Measurements from ENCODE around the gene JAG1.
"Not testable (repeated sequence)": the region's sequence is repeated elsewhere in the genome, so short reads cannot be mapped to it uniquely, and the experiment has no call there.

DNA sequence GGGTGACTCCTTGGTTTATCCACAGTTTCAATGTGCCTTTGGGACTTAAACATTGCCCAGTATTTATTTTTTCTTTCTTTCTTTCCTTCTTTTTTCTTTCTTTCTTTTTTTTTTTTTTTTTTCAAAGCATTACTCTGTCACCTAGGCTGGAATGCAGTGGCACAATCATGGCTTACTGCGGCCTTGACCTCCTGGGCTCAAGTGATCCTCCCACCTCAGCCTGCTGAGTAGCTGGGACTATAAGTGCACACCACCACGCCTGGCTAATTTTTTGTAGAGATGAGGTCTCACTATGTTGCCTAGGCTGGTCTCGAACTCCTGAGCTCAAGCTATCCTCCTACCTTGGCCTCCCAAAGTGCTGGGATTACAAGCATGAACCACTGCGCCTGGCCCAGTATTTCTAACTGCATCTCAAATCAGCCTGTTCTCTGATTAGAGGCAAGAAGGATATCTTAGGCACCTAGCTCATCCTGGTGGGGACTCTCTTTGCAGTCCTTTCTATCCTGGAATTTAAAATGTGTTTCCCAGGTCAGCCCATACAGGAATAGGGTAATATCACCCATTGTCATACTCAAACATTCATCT, 56.2 kb downstream of the JAG1 start:
- TF ChIP-seq, protein P1, sequence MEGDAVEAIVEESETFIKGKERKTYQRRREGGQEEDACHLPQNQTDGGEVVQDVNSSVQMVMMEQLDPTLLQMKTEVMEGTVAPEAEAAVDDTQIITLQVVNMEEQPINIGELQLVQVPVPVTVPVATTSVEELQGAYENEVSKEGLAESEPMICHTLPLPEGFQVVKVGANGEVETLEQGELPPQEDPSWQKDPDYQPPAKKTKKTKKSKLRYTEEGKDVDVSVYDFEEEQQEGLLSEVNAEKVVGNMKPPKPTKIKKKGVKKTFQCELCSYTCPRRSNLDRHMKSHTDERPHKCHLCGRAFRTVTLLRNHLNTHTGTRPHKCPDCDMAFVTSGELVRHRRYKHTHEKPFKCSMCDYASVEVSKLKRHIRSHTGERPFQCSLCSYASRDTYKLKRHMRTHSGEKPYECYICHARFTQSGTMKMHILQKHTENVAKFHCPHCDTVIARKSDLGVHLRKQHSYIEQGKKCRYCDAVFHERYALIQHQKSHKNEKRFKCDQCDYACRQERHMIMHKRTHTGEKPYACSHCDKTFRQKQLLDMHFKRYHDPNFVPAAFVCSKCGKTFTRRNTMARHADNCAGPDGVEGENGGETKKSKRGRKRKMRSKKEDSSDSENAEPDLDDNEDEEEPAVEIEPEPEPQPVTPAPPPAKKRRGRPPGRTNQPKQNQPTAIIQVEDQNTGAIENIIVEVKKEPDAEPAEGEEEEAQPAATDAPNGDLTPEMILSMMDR (IDR thresholded peaks at IDR 0.05) = not testable (repeated sequence)
- not testable (repeated sequence) for TF ChIP-seq POLR2A, POLR2AphosphoS5 (IDR thresholded peaks at IDR 0.05)
